Esophagus (tissue), 2 donors: ENCODE data around the gene GTPBP2. TPM values are rescaled to one million over a fixed set of nuclear protein-coding genes. Genes with fewer than 3 reads are reported as not detected.
"Not testable (repeated sequence)": the region's sequence is repeated elsewhere in the genome, so short reads cannot be mapped to it uniquely, and the experiment has no call there.

Experiments used
- H3K27ac ChIP-seq, 2 donors: one replicate each; pipeline ENCODE4 v1.5.1; 2013; ENCODE audit warnings: low read depth in 2 of 2, mild to moderate bottlenecking in 2 of 2, inconsistent platforms in 1 of 2, low read length in 1 of 2, moderate library complexity in 1 of 2
- H3K27me3 ChIP-seq, 2 donors: one replicate each; pipeline ENCODE4 v1.6.1; 2013; ENCODE audit warnings: low read length in 2 of 2, control low read depth in 1 of 2, mild to moderate bottlenecking in 1 of 2; ENCODE audit not compliant: insufficient read depth in 2 of 2, control insufficient read depth in 1 of 2
- H3K36me3 ChIP-seq, 2 donors: one replicate each; pipeline ENCODE4 v1.6.1; 2013; ENCODE audit warnings: low read length in 1 of 2; ENCODE audit not compliant: control insufficient read depth in 2 of 2, insufficient read depth in 2 of 2
- H3K4me1 ChIP-seq, 2 donors: one replicate each; pipeline ENCODE4 v1.6.1; 2013; ENCODE audit warnings: low read length in 1 of 2; ENCODE audit not compliant: control insufficient read depth in 2 of 2, insufficient read depth in 2 of 2
- H3K4me3 ChIP-seq, 2 donors: one replicate each; pipeline ENCODE4 v1.5.1; 2013; ENCODE audit warnings: low read length in 2 of 2, mild to moderate bottlenecking in 2 of 2, low read depth in 1 of 2, moderate library complexity in 1 of 2
- H3K9me3 ChIP-seq, 2 donors: one replicate each; pipeline ENCODE4 v1.6.1; 2013; ENCODE audit warnings: mild to moderate bottlenecking in 2 of 2, low read depth in 1 of 2, low read length in 1 of 2, moderate library complexity in 1 of 2; ENCODE audit not compliant: control insufficient read depth in 2 of 2, insufficient read depth in 1 of 2
- WGBS, 2 donors: extraction: QIAGEN DNeasy Blood & Tissue Kit; methylation state at CpG; one replicate each; pipeline ENCODE4 v1.1.7; 2013; 5-methylcytosine and 5-hydroxymethylcytosine counted together
- polyA plus RNA-seq, 2 donors: library from polyadenylated mRNA; stranded (reverse); fragments of 200-250 nt; gene quantifications; one replicate each; pipeline ENCODE4 v1.2.3, GENCODE V29; 2013
- donor health status: healthy with polysubstance abuse.
- donor health status: Bipolar disorder and iron deficiency.

The GTPBP2 gene
- polyA plus RNA-seq, 2 donors = 62.2 to 76.8 TPM

GRCh38 chr6:43662948-43663347 lies 33.9 kb upstream of the GTPBP2 start:
- WGBS, 2 donors = 87 to 91% methylated on average over 5 of the region's 5 CpGs
- H3K4me3 ChIP-seq, H3K27ac ChIP-seq, H3K36me3 ChIP-seq, H3K9me3 ChIP-seq, H3K27me3 ChIP-seq: not testable (repeated sequence)
- H3K4me1 ChIP-seq = peaks cover 0 to 10% of the 10 kb centered on the region in 2 donors

DNA sequence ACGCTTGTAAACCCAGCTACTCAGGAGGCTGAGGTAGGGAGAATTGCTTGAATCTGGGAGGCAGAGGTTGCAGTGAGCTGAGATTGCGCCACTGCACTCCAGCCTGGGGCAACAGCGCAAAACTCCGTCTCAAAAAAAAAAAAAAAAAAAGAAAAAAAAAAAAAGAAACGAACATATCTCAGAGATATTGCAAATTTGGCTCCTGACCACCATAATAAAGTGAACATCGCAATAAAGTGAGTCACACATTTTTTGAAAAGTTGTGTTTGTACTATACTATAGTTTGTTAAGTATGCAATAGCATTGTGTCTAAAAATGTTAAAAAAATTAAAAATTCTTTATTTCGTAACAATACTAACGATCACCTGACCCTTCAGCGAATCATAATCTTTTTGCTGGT lies 29.1 kb upstream of the GTPBP2 start:
- WGBS, 2 donors = 88 to 90% methylated on average over 9 of the region's 9 CpGs
- no peak overlapping the region for H3K4me3 ChIP-seq
- no peaks in the 10 kb centered on the region for H3K9me3 ChIP-seq
- no peak overlapping the region for H3K27ac ChIP-seq
- H3K27me3 ChIP-seq = no peaks in the 10 kb centered on the region
- no peaks in the 10 kb centered on the region for H3K36me3 ChIP-seq
- no peaks in the 10 kb centered on the region for H3K4me1 ChIP-seq

- H3K27ac ChIP-seq = no peak overlapping the region
- WGBS, 2 donors = 90 to 91% methylated on average over 3 of the region's 3 CpGs
- no peaks in the 10 kb centered on the region for H3K27me3 ChIP-seq
Measured at GRCh38 chr6:43657221-43657802, 28.2 kb upstream of the GTPBP2 start.

DNA sequence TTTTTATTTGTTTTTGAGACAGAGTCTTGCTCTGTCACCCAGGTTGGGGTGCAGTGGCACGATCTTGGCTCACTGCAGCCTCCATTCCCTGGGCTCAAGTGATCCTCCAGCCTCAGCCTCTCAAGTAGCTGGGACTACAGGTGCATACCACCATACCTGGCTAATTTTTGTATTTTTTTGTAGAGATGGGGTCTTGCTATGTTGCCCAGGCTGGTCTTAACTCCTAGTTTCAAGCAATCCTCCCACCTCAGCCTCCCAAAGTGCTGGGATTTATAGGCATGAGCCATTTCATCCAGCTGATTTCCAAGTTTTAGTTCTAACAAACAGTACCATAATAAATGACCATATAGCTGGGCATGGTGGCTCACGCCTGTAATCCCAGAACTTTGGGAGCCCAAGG lies 23.8 kb upstream of the GTPBP2 start:
- not testable (repeated sequence) for H3K36me3 ChIP-seq, H3K4me3 ChIP-seq, H3K27ac ChIP-seq, H3K4me1 ChIP-seq, H3K9me3 ChIP-seq, H3K27me3 ChIP-seq
- 93 to 97% methylated on average over 2 of the region's 2 CpGs for WGBS, 2 donors

More at GRCh38 chr6:43657221-43657802, 28.2 kb upstream of the GTPBP2 start:
- H3K4me3 ChIP-seq = no peak overlapping the region
- H3K36me3 ChIP-seq = no peaks in the 10 kb centered on the region
- H3K4me1 ChIP-seq = no peaks in the 10 kb centered on the region
- no peaks in the 10 kb centered on the region for H3K9me3 ChIP-seq

GRCh38 chr6:43648248-43648647 lies 19.2 kb upstream of the GTPBP2 start:
- Histone ChIP-seq H3K27me3 (no peaks in the 10 kb centered on the region), H3K4me3 (no peak overlapping the region), H3K27ac (no peak overlapping the region), H3K9me3 (no peaks in the 10 kb centered on the region), H3K4me1 (no peaks in the 10 kb centered on the region), H3K36me3 (no peaks in the 10 kb centered on the region)
- WGBS, 2 donors = 87 to 90% methylated on average over 2 of the region's 2 CpGs

GRCh38 chr6:43647613-43648012 lies 18.5 kb upstream of the GTPBP2 start:
- Histone ChIP-seq H3K36me3 (no peaks in the 10 kb centered on the region), H3K27ac (no peak overlapping the region), H3K4me1 (no peaks in the 10 kb centered on the region), H3K9me3 (no peaks in the 10 kb centered on the region), H3K27me3 (no peaks in the 10 kb centered on the region), H3K4me3 (no peak overlapping the region)
- WGBS, 2 donors = 92 to 94% methylated on average over 3 of the region's 3 CpGs

DNA sequence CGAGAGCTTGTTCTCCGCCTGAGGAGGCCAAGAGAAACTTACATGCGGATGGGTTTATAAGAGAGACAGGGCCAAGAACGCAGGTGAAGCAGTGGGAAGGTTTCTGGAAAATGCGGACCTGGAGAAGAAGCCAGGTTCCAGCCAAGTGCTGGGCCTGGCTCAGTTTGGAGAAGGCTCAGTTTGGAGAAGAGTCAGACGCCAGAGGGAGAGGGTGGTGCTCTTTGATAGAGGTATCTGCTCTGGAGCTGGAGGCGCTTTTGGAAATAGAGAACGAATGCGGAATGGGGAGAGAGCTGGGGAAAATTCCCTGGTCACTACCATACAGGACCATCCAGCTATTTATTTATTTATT lies 16.5 kb upstream of the GTPBP2 start:
- Histone ChIP-seq H3K27me3 (no peaks in the 10 kb centered on the region), H3K27ac (peak overlapping the region in 1 of 2 donors; percentile 17), H3K36me3 (peaks cover 0 to 2% of the 10 kb centered on the region in 2 donors), H3K4me1 (no peaks in the 10 kb centered on the region), H3K4me3 (peak overlapping the region; percentile 25 to 34), H3K9me3 (no peaks in the 10 kb centered on the region)
- 13% methylated on average over 9 of the region's 9 CpGs for WGBS, 2 donors

DNA sequence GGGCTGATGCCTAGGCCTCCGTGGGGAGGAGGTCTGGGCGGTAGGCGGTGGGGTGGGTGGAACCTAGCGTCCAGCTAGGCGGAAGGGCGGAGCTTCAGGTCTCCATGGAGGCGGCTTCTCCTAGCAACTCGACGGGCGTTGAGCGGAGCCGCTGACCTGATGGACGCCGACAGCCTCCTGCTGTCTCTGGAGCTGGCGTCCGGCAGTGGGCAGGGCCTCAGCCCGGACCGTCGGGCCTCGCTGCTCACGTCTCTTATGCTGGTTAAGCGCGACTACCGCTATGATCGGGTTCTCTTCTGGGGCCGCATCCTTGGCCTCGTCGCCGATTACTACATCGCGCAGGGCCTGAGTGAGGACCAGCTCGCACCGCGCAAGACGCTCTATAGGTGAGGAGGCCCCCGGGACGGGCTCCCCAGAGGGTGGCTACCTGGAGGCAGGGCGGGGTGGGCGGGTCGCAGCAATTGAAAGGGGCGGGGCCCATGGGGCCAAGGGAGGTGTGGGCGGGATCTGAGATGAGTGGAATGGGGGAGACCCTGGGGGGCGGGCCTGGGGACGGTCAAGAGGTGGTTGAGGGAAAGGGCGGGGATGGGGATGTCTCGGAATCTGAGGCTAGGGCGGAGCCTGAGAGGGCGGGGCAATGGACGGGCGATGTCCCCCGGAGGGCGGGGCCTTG lies 16.0 kb upstream of the GTPBP2 start, which contains the start of gene RSPH9:
RSPH9 (plus strand) TSS at position 97 of the 673 bp plus-strand sequence; CDS start at position 160, 63 bp downstream.
- peaks cover 0 to 2% of the 10 kb centered on the region in 2 donors for H3K4me1 ChIP-seq
- no peaks in the 10 kb centered on the region for H3K9me3 ChIP-seq
- 10 to 14% methylated on average over 52 of the region's 52 CpGs for WGBS, 2 donors
- peaks cover 0 to 5% of the 10 kb centered on the region in 2 donors for H3K36me3 ChIP-seq
- peak within 1 kb of the TSS in 1 of 2 donors; percentile 17 for H3K27ac ChIP-seq
- peak within 1 kb of the TSS; percentile 25 to 34 for H3K4me3 ChIP-seq
- no peaks in the 10 kb centered on the region for H3K27me3 ChIP-seq

DNA sequence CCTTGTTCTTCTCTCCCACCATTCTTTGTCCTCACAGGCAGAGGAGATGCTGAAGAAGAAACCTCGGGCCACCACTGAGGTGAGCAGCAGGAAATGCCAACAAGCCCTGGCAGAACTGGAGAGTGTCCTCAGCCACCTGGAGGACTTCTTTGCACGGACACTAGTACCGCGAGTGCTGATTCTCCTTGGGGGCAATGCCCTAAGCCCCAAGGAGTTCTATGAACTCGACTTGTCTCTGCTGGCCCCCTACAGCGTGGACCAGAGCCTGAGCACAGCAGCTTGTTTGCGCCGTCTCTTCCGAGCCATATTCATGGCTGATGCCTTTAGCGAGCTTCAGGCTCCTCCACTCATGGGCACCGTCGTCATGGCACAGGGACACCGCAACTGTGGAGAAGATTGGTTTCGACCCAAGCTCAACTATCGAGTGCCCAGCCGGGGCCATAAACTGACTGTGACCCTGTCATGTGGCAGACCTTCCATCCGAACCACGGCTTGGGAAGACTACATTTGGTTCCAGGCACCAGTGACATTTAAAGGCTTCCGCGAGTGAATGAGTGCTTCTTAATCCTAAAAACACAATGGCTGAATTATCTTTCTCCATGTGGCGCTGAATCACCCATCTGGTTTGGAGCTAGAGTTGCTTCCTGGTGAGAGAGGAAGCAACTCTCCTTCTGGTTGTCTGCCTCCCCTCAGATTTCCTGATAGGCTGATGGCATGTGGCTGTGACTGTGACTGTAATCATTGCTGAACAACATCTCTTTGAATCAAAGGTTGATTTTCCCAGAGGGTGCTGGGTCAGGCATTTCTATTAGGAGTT lies 11.1 kb upstream of the GTPBP2 start:
- WGBS, 2 donors = 88 to 89% methylated on average over 21 of the region's 21 CpGs
- H3K9me3 ChIP-seq = no peaks in the 10 kb centered on the region
- H3K4me3 ChIP-seq = no peak overlapping the region
- no peaks in the 10 kb centered on the region for H3K27me3 ChIP-seq
- H3K36me3 ChIP-seq = peaks cover 0 to 8% of the 10 kb centered on the region in 2 donors
- peaks cover 2 to 4% of the 10 kb centered on the region in 2 donors for H3K4me1 ChIP-seq
- peak overlapping the region in 1 of 2 donors; percentile 64 for H3K27ac ChIP-seq
